Loucy (cell line): ENCODE results near the gene AMIGO3.

Source experiments
- H2AFZ ChIP-seq: fragments of 200-600 bp; sonication (generic); 2 replicates; pipeline ENCODE4 v1.6.0; 2016; ENCODE audit warnings: antibody characterized with exemption, mild to moderate bottlenecking, low read length, moderate library complexity
- H3F3A ChIP-seq: fragments of 200-600 bp; 2 replicates; pipeline ENCODE4 v1.6.0; 2016; ENCODE audit warnings: antibody characterized with exemption, low read depth, mild to moderate bottlenecking
- H3K27me3 ChIP-seq: fragments of 200-600 bp; sonication (generic); 2 replicates; pipeline ENCODE4 v1.6.1; 2014; ENCODE audit warnings: low read length, mild to moderate bottlenecking; ENCODE audit not compliant: insufficient read depth, poor library complexity, severe bottlenecking
- H3K36me3 ChIP-seq: fragments of 200-600 bp; sonication (generic); 2 replicates; pipeline ENCODE4 v1.6.1; 2016; ENCODE audit warnings: low read length; ENCODE audit not compliant: insufficient read depth
- H3K4me1 ChIP-seq: fragments of 200-600 bp; sonication (generic); 2 replicates; pipeline ENCODE4 v1.5.1; 2014; ENCODE audit warnings: low read length, mild to moderate bottlenecking; ENCODE audit not compliant: insufficient read depth, poor library complexity, severe bottlenecking
- H3K4me2 ChIP-seq: fragments of 200-600 bp; sonication (generic); 2 replicates; pipeline ENCODE4 v1.6.0; 2014; ENCODE audit warnings: antibody characterized with exemption, low read length, low read depth, mild to moderate bottlenecking; ENCODE audit not compliant: poor library complexity, severe bottlenecking
- H3K4me3 ChIP-seq: fragments of 200-600 bp; sonication (generic); 2 replicates; pipeline ENCODE4 v1.5.1; 2014; ENCODE audit warnings: low read length, mild to moderate bottlenecking, mixed read lengths; ENCODE audit not compliant: poor library complexity, severe bottlenecking
- H3K79me2 ChIP-seq: fragments of 200-600 bp; sonication (generic); 2 replicates; pipeline ENCODE4 v1.6.1; 2014; ENCODE audit warnings: low read length; ENCODE audit not compliant: insufficient read depth
- H3K9ac ChIP-seq: fragments of 200-600 bp; sonication (generic); 2 replicates; pipeline ENCODE4 v1.6.0; 2014; ENCODE audit warnings: mild to moderate bottlenecking, low read depth, low read length, moderate library complexity; ENCODE audit not compliant: poor library complexity, severe bottlenecking
- H3K9me2 ChIP-seq: fragments of 200-600 bp; sonication (generic); replicated peaks from 2 replicates; pipeline ENCODE4 v1.6.1; 2016; ENCODE audit warnings: low read depth, low read length, mixed read lengths
- H3K9me3 ChIP-seq: fragments of 200-600 bp; sonication (generic); 2 replicates; pipeline ENCODE4 v1.6.1; 2014; ENCODE audit warnings: mild to moderate bottlenecking, antibody characterized with exemption, low read length, low read depth; ENCODE audit not compliant: insufficient read depth
- H4K20me1 ChIP-seq: fragments of 200-600 bp; sonication (generic); 2 replicates; pipeline ENCODE4 v1.6.0; 2014; ENCODE audit warnings: antibody characterized with exemption, low read length, mild to moderate bottlenecking; ENCODE audit not compliant: insufficient read depth, poor library complexity, severe bottlenecking
- EZH2phosphoT487 ChIP-seq: fragments of 200-600 bp; IDR thresholded peaks from 2 replicates; pipeline ENCODE4 v1.6.1; 2018; ENCODE audit warnings: antibody characterized with exemption, mild to moderate bottlenecking, moderate library complexity, borderline replicate concordance
- TF ChIP-seq, protein P1 (sequence below): fragments of 200-600 bp; sonication (generic); conservative IDR thresholded peaks from 2 replicates; pipeline ENCODE4 v1.5.1; 2014; ENCODE audit warnings: mild to moderate bottlenecking, antibody characterized with exemption, low read length

AMIGO3 gene

GRCh38 chr3:49747792-49748480, 28.5 kb upstream of the AMIGO3 start:
- Histone ChIP-seq H3K9ac (no peak overlapping the region), H3K9me2 (no peaks in the 10 kb centered on the region), H3K9me3 (no peaks in the 10 kb centered on the region), H4K20me1 (no peaks in the 10 kb centered on the region), H3K4me3 (no peak overlapping the region), H3K79me2 (peaks cover 8% of the 10 kb centered on the region; the same call in 1 of the 2 replicates), H3F3A (no peaks in the 10 kb centered on the region), H3K4me1 (no peaks in the 10 kb centered on the region), H2AFZ (no peak overlapping the region), H3K36me3 (peaks cover 28% of the 10 kb centered on the region; the same call in 1 of the 2 replicates), H3K4me2 (no peak overlapping the region), H3K27me3 (no peaks in the 10 kb centered on the region)
- TF ChIP-seq, protein P1, sequence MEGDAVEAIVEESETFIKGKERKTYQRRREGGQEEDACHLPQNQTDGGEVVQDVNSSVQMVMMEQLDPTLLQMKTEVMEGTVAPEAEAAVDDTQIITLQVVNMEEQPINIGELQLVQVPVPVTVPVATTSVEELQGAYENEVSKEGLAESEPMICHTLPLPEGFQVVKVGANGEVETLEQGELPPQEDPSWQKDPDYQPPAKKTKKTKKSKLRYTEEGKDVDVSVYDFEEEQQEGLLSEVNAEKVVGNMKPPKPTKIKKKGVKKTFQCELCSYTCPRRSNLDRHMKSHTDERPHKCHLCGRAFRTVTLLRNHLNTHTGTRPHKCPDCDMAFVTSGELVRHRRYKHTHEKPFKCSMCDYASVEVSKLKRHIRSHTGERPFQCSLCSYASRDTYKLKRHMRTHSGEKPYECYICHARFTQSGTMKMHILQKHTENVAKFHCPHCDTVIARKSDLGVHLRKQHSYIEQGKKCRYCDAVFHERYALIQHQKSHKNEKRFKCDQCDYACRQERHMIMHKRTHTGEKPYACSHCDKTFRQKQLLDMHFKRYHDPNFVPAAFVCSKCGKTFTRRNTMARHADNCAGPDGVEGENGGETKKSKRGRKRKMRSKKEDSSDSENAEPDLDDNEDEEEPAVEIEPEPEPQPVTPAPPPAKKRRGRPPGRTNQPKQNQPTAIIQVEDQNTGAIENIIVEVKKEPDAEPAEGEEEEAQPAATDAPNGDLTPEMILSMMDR = no peak
- no peak for TF ChIP-seq EZH2phosphoT487

GRCh38 chr3:49745986-49746385, 26.5 kb upstream of the AMIGO3 start:
- peaks cover 28% of the 10 kb centered on the region; the same call in 1 of the 2 replicates for H3K36me3 ChIP-seq
- no peak overlapping the region for H3K4me2 ChIP-seq
- H3K9me3 ChIP-seq = no peaks in the 10 kb centered on the region
- no peak overlapping the region for H3K4me3 ChIP-seq
- no peak overlapping the region for H2AFZ ChIP-seq
- no peaks in the 10 kb centered on the region for H3K27me3 ChIP-seq
- TF ChIP-seq EZH2phosphoT487 = no peak
- TF ChIP-seq, protein P1 = no peak
- H3K9ac ChIP-seq = no peak overlapping the region
- no peaks in the 10 kb centered on the region for H3K4me1 ChIP-seq
- H4K20me1 ChIP-seq = no peaks in the 10 kb centered on the region
- no peaks in the 10 kb centered on the region for H3F3A ChIP-seq
- peaks cover 3% of the 10 kb centered on the region; the same call in 1 of the 2 replicates for H3K79me2 ChIP-seq
- no peaks in the 10 kb centered on the region for H3K9me2 ChIP-seq

- H3K9me3 ChIP-seq = no peaks in the 10 kb centered on the region
- H3K9me2 ChIP-seq = no peaks in the 10 kb centered on the region
- H3K4me1 ChIP-seq = no peaks in the 10 kb centered on the region
- TF ChIP-seq, protein P1 = no peak
- no peak for TF ChIP-seq EZH2phosphoT487
- no peak overlapping the region for H2AFZ ChIP-seq
- H3K36me3 ChIP-seq = peaks cover 35% of the 10 kb centered on the region; the same call in 1 of the 2 replicates
- H3K4me2 ChIP-seq = no peak overlapping the region
- no peaks in the 10 kb centered on the region for H3K27me3 ChIP-seq
- H3F3A ChIP-seq = no peaks in the 10 kb centered on the region
- H4K20me1 ChIP-seq = no peaks in the 10 kb centered on the region
- no peak overlapping the region for H3K9ac ChIP-seq
- H3K4me3 ChIP-seq = no peak overlapping the region
- no peaks in the 10 kb centered on the region for H3K79me2 ChIP-seq
Observed at GRCh38 chr3:49740427-49740826, 20.9 kb upstream of the AMIGO3 start.
